Inflammatory macrophage (primary cell): ENCODE data around the gene NCOA3.
A peak's percentile ranks its signal among the peaks of the same experiment; 100 is the strongest.
"Not testable (repeated sequence)": the region's sequence is repeated elsewhere in the genome, so short reads cannot be mapped to it uniquely, and the experiment has no call there.

Experiments used
- DNase-seq, 2 donors: peaks; one replicate each; pipeline ENCODE4 v3.0.0-alpha.2; 2020 to 2022

NCOA3 gene

DNA sequence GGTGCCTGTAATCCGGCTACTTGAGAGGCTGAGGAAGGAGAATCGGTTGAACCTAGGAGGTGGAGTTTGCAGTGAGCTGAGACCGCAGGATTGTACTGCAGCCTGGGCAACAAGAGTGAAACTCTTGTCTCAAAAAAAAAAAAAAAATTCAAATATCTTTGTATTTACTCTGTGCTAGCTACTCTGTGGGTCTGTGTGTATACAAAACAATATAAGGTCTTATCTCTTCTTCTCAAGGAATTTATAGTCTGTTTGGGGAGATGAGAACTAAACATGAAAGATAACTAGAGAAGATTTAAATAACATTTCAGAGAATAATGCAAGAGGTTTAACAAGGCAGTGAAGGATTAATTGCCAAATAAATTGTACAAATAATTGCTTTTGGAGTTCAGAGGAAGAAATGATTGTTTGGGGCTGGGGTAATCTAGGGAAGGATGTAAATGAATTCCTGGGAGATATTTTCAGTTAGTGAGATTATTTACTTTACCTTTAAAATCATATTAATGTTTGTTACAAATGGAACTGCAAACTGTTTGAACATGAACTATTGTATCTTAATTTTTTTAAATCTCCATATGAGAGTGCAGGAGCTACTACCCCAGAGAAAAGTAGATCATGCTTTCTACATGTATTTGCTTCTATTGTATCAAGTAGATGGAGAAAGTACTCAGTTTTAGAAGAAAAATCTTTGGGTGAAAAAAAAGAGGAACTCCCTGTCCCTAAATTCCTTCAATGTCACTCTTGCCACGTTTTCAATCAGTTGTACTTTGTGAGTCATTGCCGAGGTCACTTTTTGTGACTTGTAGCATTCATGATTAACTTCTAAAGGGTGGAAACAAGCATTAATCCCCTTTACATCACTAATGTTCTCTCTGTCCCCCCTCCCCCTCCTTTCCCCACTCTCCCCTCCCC is 39.0 kb downstream of the NCOA3 start:
- DNase-seq, result peak; percentile 41 to 68

- no peak for DNase-seq
Observed at GRCh38 chr20:47541355-47541922, 39.8 kb downstream of the NCOA3 start.

DNA sequence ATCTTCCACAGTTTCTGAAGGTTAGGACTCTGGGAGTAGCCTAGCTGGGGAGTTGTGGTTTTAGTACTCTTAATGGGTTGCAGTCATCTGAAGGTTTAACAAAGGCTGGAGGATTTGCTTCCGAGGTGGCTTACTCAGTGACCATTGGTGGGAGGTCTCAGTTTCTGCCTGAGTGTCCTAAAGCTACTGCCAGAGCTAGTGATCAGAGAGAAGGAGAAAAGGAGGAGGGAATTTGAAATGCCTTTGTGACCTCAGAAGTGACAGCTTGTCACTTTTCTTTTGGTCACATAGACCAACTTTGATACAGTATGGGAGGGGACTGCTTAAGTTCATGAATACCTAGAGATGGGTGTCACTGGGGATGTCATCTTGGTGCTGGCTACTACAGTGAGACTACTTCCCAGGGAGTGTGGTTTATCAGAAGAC is 41.3 kb downstream of the NCOA3 start:
- no peak for DNase-seq

DNA sequence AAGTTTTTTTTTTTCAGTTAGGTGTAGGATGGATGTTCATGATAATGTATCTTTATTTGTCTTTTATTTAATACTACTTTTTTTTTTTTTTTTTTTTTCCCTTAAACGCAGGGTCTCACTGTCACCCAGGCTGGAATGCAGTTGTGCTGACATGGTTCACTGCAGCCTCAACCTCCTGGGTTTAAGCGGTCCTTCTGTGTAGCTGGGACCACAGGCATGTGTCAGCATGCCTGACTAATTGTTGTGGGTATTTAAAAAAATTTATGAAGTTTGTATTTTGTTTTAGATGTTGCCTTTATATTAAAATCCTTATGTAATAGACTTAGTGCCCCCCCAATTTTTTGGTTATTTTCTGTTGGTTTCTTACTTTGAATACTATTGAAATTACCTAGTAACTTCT is 42.6 kb downstream of the NCOA3 start:
- no peak for DNase-seq

GRCh38 chr20:47544852-47545251 is 43.2 kb downstream of the NCOA3 start:
- DNase-seq, result no peak

DNA sequence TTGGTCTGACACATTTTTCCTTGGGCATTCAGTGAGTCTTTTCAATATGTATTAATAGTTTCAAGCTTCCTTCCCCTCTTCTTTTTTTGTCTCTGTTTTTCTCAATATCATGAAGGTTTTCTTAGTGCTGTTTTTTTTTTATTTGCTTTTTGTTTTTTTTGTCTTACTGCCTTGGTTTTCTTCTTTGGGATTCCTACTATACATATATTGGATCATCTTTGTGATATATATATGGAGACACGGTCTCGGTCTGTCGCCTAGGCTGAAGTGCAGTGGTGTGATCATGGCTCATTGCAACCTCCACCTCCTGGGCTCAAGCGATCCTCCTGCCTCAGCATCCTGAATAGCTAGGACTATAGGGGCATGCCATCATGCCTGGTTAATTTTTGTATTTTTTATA is 43.8 kb downstream of the NCOA3 start:
- no peak for DNase-seq

GRCh38 chr20:47546184-47547033 is 44.7 kb downstream of the NCOA3 start:
- DNase-seq, result no peak

- DNase-seq, result no peak
Observed at GRCh38 chr20:47547034-47547387, 45.3 kb downstream of the NCOA3 start.

GRCh38 chr20:47549671-47550070 is 48.0 kb downstream of the NCOA3 start:
- no peak for DNase-seq

DNA sequence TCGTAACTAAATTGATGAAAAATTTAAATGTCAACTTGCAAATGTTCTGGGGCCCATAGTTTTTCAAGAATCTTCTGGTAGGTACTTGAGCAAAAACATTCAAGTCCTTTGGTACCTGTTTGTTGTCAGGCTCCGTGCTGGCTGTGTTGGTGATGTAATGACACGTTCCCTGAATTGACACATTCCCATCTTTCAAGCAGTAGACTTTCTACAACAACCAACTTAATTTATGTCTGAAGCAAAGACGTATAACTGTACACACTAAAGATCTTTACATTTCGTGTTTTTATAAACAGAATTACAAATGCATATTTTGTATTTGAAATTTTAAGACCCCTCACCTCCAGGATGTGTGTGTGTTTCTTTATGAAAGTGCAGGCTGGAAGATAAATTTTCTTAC is 49.5 kb downstream of the NCOA3 start:
- no peak for DNase-seq

- DNase-seq, result no peak
Observed at GRCh38 chr20:47551841-47552240, 50.2 kb downstream of the NCOA3 start.

- no peak for DNase-seq
Observed at GRCh38 chr20:47552996-47553395, 51.3 kb downstream of the NCOA3 start.

GRCh38 chr20:47553594-47554235 is 52.0 kb downstream of the NCOA3 start:
- DNase-seq, result not testable (repeated sequence)

DNA sequence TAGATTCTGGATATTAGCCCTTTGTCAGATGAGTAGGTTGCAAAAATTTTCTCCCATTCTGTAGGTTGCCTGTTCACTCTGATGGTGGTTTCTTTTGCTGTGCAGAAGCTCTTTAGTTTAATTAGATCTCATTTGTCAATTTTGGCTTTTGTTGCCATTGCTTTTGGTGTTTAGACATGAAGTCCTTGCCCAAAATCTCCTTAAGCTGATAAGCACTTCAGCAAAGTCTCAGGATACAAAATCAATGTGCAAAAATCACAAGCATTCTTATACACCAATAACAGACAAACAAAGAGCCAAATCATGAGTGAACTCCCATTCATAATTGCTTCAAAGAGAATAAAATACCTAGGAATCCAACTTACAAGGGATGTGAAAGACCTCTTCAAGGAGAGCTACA is 52.6 kb downstream of the NCOA3 start:
- not testable (repeated sequence) for DNase-seq

- no peak for DNase-seq
Observed at GRCh38 chr20:47557218-47557617, 55.5 kb downstream of the NCOA3 start.

DNA sequence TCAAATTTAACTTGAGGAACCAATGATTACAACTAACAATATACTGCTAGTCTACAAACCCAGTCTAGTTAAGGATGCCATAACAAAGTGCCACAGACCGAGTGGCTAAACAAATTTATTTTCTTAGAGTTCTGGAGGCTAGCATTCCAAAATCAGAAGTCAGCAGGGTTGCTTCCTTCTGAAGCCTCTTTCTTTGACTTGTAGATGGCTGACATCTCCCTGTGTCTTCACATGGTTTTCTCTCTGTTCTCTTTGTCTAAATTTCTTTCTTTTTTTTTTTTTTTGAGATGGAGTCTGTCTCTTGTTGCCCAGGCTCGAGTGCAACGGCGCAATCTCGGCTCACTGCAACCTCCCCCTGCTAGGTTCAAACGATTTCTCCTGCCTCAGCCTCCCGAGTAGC is 56.1 kb downstream of the NCOA3 start:
- no peak for DNase-seq

GRCh38 chr20:47558295-47559066 is 56.8 kb downstream of the NCOA3 start:
- DNase-seq, result no peak

DNA sequence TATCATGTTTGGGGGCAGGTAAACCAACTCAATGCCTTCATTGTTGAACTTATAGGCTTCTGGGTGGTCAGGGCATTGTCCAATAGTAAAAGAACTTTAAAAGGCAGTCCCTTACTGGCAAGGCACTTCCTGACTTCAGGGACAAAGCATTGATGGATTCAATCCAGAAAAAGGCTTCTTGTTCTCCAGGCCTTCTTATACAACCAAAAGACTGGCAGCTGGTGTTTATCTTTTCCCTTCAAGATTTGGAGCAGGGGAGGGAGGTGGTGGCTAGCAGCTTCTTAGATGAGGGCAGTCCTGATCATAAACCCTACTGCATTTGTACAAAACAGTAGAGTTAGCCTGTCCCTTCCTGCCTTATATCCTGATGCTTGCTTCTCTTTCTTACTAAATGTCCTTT is 57.5 kb downstream of the NCOA3 start:
- DNase-seq, result no peak

DNA sequence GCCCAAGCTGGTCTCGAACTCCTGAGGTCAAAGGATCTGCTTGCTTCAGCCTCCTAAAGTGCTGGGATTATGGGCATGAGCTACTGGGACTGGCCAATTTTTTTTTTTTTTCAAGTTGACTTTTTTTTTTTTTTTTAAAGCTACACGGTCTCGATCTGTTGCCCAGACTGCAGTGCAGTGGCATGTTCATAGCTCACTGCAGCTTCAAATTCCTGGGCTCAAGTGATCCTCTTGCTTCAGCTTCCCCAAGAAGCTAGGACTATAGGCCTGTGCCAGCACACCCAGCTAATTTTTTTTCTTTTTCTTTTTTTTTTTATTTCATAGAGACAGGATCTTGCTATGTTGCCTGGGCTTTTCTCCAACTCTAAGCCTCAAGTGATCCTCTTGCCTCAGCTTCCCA is 59.5 kb downstream of the NCOA3 start:
- no peak for DNase-seq

DNA sequence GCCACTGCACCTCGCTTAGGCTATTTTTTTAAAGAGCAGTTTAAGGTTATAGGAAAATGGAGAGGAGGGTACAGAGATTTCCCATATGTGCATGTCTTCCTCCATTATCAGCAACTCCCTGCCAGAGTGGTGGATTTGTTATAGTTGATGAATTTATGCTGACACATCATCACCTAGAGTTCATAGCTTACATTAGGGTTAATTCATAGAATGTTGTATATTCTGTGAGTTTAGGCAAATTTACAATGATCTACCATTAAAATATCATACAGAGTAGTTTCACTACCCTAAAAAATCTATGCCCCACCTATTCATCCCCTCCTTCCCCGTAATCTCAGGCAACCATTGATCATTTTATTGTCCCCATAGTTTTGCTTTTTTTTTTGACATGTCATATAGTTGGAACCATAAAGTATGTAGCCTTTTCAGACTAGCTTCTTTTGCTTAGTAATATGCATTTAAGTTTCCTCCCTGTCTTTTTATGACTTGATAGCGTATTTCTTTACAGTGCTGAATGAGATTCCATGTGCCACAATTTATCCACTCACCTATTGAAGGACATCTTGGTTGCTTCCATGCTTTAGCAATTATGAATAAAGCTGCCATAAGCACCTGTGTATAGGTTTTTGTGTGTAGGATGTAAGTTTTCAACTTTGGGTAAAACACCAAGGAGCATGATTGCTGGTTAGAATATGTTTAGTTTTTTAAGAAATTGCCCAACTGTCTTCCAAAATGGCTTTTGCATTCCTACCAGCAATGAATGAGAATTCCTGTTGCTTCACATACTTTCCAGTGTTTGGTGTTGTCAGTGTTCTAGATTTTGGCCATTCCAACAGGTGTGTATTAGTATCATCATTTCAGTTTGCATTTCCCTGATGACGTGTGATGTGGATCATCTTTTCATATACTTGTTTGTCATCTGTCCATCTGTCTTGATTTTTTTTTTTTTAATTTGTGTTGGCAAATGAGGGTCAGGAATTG is 60.2 kb downstream of the NCOA3 start:
- no peak for DNase-seq

DNA sequence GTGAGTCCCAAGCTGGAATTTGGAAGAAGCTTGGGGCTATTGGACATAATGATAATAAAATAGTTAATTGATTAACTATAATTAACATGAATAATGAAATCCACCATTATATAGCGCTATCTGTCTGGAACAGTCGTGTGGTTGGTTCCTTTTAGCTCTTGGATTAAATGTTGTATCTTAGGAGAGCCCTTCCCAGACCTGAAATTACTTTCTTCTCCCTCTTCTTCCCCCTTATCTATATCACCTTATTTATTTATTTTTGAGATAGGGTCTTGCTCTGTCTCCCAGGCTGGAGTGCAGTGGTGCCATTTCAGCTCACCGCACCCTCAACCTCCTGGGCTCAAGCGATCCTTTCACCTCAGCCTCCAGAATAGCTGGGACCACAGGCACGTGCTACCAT is 64.6 kb downstream of the NCOA3 start:
- DNase-seq, result no peak
